AG04450 (cell line): ENCODE measurements around the gene AP3D1. TPM values are rescaled to one million over a fixed set of nuclear protein-coding genes. Genes with fewer than 3 reads are reported as not detected.
A peak's percentile ranks its signal among the peaks of the same experiment; 100 is the strongest.

Experiments
- CTCF ChIA-PET: fragments of 300-600, 350-600 bp; formaldehyde crosslinking; extraction: SDS; loops from one replicate; lab custom pipeline; 2022; ENCODE audit warnings: antibody characterized with exemption, inconsistent platforms; lab: Charles Lee
- POLR2A ChIA-PET: fragments of 350-600 bp; formaldehyde crosslinking; extraction: SDS; loops from one replicate; lab custom pipeline; 2021; ENCODE audit warnings: antibody characterized with exemption, inconsistent platforms; lab: Yijun Ruan, JAX
- DNase-seq: peaks from one replicate; pipeline ENCODE4 v3.0.0-alpha.2; 2011; ENCODE audit warnings: low read depth, low spot score
- H3K27ac ChIP-seq: one replicate; pipeline ENCODE4 v1.5.1; 2012; ENCODE audit warnings: low read depth, low read length, control low read depth
- H3K27me3 ChIP-seq: one replicate; pipeline ENCODE4 v1.6.0; 2012; ENCODE audit warnings: low read length; ENCODE audit not compliant: control insufficient read depth, insufficient read depth
- H3K4me3 ChIP-seq: 2 replicates; pipeline ENCODE4 v1.5.1; 2011; ENCODE audit warnings: mild to moderate bottlenecking, low read depth, low read length, control low read depth
- H3K9me3 ChIP-seq: 2 replicates; pipeline ENCODE4 v1.5.1; 2012; ENCODE audit warnings: low read length; ENCODE audit not compliant: control insufficient read depth, insufficient read depth
- polyA plus RNA-seq: library from polyadenylated mRNA; depleted of rRNA; stranded (reverse); fragments of >200 nt; gene quantifications from 2 replicates; pipeline ENCODE4 v1.2.3, GENCODE V29; 2011
- TF ChIP-seq, protein P1 (sequence below): IDR thresholded peaks from 2 replicates; pipeline ENCODE4 v1.5.1; 2011; ENCODE audit warnings: low read depth, low read length, control low read depth, inconsistent platforms

AP3D1 gene
- polyA plus RNA-seq, 1 experiment, result 68.2 TPM

- Histone ChIP-seq H3K27ac (no peak overlapping the region), H3K27me3 (no peaks in the 10 kb centered on the region), H3K9me3 (no peaks in the 10 kb centered on the region; the same call in 1 of the 2 replicates), H3K4me3 (no peak overlapping the region)
- TF ChIP-seq, protein P1, sequence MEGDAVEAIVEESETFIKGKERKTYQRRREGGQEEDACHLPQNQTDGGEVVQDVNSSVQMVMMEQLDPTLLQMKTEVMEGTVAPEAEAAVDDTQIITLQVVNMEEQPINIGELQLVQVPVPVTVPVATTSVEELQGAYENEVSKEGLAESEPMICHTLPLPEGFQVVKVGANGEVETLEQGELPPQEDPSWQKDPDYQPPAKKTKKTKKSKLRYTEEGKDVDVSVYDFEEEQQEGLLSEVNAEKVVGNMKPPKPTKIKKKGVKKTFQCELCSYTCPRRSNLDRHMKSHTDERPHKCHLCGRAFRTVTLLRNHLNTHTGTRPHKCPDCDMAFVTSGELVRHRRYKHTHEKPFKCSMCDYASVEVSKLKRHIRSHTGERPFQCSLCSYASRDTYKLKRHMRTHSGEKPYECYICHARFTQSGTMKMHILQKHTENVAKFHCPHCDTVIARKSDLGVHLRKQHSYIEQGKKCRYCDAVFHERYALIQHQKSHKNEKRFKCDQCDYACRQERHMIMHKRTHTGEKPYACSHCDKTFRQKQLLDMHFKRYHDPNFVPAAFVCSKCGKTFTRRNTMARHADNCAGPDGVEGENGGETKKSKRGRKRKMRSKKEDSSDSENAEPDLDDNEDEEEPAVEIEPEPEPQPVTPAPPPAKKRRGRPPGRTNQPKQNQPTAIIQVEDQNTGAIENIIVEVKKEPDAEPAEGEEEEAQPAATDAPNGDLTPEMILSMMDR, result no peak
- no peak for DNase-seq
- POLR2A ChIA-PET, result no interaction called here
- CTCF ChIA-PET, result interaction anchor here (2.0 kb wide), 1 partner anchor 15 kb away, joined by 4 read pairs; no protein-coding TSS in a partner anchor
Measured at GRCh38 chr19:2171349-2172145, 20.2 kb upstream of the AP3D1 start.

DNA sequence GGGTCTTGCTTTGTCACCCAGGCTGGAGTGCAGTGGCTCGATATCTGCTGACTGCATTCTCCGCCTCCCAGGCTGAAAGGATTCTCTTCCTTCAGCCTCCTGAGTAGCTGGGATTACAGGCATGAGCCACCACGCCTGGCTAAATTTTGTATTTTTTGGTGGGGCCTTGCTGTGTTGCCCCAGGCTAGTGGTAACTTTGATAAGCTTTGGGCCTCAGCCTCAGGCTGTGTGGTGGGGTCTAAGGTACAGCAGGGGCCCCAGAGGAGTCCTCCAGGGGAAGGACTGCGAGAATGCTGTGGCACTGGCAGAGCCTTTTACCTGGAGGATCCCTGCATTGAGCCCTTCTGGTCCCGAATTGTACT, 19.6 kb upstream of the AP3D1 start:
- ChIA-PET CTCF (interaction anchor here (2.0 kb wide), 1 partner anchor 16 kb away, joined by 4 read pairs; no protein-coding TSS in a partner anchor), POLR2A (no interaction called here)
- H3K27me3 ChIP-seq, result no peaks in the 10 kb centered on the region
- TF ChIP-seq, protein P1, result no peak
- no peak overlapping the region for H3K27ac ChIP-seq
- H3K4me3 ChIP-seq, result no peak overlapping the region
- no peak for DNase-seq
- H3K9me3 ChIP-seq, result no peaks in the 10 kb centered on the region; the same call in 1 of the 2 replicates

DNA sequence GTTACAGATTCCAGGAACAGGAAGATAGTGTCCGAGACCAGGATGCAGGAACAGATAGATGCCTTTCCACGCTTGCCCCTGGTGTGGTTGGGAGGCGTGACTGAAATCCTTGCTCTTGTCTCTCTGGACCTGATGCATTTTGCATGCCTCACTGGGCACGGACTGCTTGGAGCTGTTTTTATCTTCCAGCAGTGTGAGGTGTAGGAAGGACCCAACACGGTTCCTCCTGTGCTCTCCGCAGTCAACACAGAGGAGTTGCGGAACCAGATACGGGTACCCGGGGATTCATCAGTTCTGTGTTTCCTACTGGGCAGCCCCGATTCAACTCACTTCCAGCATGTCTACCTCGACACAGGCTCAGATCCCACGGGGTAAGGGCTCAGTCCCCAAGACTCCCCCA, 18.9 kb upstream of the AP3D1 start:
- CTCF ChIA-PET, result no interaction called here
- Histone ChIP-seq H3K4me3 (no peak overlapping the region), H3K9me3 (no peaks in the 10 kb centered on the region; the same call in 1 of the 2 replicates), H3K27me3 (no peaks in the 10 kb centered on the region), H3K27ac (no peak overlapping the region)
- POLR2A ChIA-PET, result no interaction called here
- TF ChIP-seq, protein P1, result no peak
- no peak for DNase-seq

DNA sequence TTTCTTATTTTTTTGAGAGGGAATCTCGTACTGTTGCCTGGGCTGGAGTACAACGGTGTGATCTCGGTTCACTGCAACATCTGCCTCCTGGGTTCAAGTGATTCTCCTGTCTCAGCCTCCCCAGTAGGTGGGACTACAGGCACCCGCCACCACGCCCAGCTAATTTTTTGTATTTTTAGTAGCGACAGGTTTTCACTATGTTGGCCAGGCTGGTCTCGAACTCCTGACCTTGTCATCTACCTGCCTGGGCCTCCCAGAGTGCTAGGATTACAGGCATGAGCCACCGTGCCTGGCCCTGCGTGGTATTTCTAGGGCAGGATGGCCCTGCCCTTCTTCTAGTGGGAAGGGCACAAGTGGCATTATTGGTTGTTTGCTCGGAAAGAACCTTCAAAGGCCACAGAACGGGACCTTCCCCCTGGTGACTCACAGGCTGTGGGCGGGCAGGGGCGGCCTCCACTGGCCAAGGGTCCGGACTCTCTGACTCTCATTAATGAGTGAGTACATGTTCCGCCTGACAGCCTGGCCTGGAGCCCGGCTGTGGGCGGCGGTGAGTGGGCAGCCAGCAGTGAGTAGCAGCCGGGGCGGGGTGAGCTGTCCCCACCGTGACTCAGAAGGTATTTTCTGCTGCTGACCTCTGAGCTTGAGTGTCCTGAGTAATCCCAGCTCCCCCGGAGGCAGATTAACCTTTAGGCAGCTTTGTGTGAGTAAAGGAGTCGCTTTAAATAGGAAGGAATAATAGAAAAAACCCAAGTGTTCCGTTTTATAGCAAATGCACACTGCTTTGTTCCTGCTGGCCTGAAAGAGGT, 17.5 kb upstream of the AP3D1 start:
- no peaks in the 10 kb centered on the region; the same call in 1 of the 2 replicates for H3K9me3 ChIP-seq
- peak overlapping the region; percentile 90 for H3K27ac ChIP-seq
- TF ChIP-seq, protein P1, result no peak
- ChIA-PET CTCF (interaction anchor here (0.6 kb wide), 1 partner anchor 11 kb away, joined by 9 read pairs; no protein-coding TSS in a partner anchor), POLR2A (interaction anchor here (0.6 to 2.0 kb wide), 2 partner anchors 9 to 17 kb away, joined by 3 to 23 read pairs; no protein-coding TSS in a partner anchor)
- no peaks in the 10 kb centered on the region for H3K27me3 ChIP-seq
- peak overlapping the region; percentile 21 for H3K4me3 ChIP-seq
- DNase-seq, result peak; percentile 93
